SK-N-SH (cell line): Measurements from ENCODE around the gene PLXNA4. TPM values are rescaled to one million over a fixed set of nuclear protein-coding genes. Genes with fewer than 3 reads are reported as not detected.

Experiments
- CTCF ChIA-PET: fragments of 300-600, 350-600 bp; formaldehyde crosslinking; extraction: SDS; loops from one replicate; lab custom pipeline; 2021; lab: Yijun Ruan, JAX
- POLR2A ChIA-PET: fragments of 350-600 bp; sonication (Branson Sonifier 250); formaldehyde crosslinking; extraction: SDS; loops from one replicate; lab custom pipeline; 2020; ENCODE audit warnings: antibody characterized with exemption, inconsistent platforms; lab: Yijun Ruan, JAX
- DNase-seq: peaks from one replicate; pipeline ENCODE4 v3.0.0; 2012
- H2AFZ ChIP-seq: fragments of 200-600 bp; sonication (generic); 2 replicates; pipeline ENCODE4 v1.8.1; 2016; ENCODE audit warnings: antibody characterized with exemption, mild to moderate bottlenecking, low read depth
- H3F3A ChIP-seq: fragments of 200-600 bp; sonication (generic); replicated peaks from 2 replicates; pipeline ENCODE3; 2016; ENCODE audit warnings: antibody characterized with exemption, mild to moderate bottlenecking; ENCODE audit not compliant: insufficient read depth
- H3K27ac ChIP-seq, 2 experiments: fragments of 200-500 bp in 1 of 2; fragments of 200-600 bp in 1 of 2; sonication (Bioruptor generic) in 1 of 2; sonication (generic), shearing (Covaris generic) in 1 of 2; 2 replicates each; pipeline versions ENCODE4 v1.5.1 to v1.6.1; 2014 to 2016; ENCODE audit warnings: low read depth in 2 of 2, inconsistent platforms in 1 of 2, low read length in 1 of 2, mild to moderate bottlenecking in 1 of 2, mixed read lengths in 1 of 2
- H3K27me3 ChIP-seq: fragments of 200-600 bp; sonication (generic), shearing (Covaris generic); 2 replicates; pipeline ENCODE4 v1.6.1; 2016; ENCODE audit warnings: mixed run types; ENCODE audit not compliant: insufficient read depth
- H3K36me3 ChIP-seq, 2 experiments: fragments of 200-500 bp in 1 of 2; fragments of 200-600 bp in 1 of 2; sonication (Bioruptor generic) in 1 of 2; sonication (generic) in 1 of 2; replicated peaks in 1 of 2; 2 replicates each; pipeline versions ENCODE3 to v1.5.1; 2014 to 2016; ENCODE audit warnings: low read length in 1 of 2, mild to moderate bottlenecking in 1 of 2; ENCODE audit not compliant: insufficient read depth in 2 of 2, control insufficient read depth in 1 of 2
- H3K4me1 ChIP-seq, 2 experiments: fragments of 200-500 bp in 1 of 2; fragments of 200-600 bp in 1 of 2; sonication (Bioruptor generic) in 1 of 2; sonication (generic), shearing (Covaris generic) in 1 of 2; 2 replicates each; pipeline versions ENCODE4 v1.5.1 to v1.6.1; 2014 to 2016; ENCODE audit warnings: low read depth in 1 of 2, low read length in 1 of 2, mixed run types in 1 of 2; ENCODE audit not compliant: insufficient read depth in 2 of 2, control insufficient read depth in 1 of 2
- H3K4me2 ChIP-seq: fragments of 200-600 bp; sonication (generic), shearing (Covaris generic); 2 replicates; pipeline ENCODE4 v1.6.1; 2017; ENCODE audit warnings: mixed run types
- H3K4me3 ChIP-seq, 2 experiments: fragments of 200-500 bp in 1 of 2; fragments of 200-600 bp in 1 of 2; sonication (Bioruptor generic) in 1 of 2; sonication (generic), shearing (Covaris generic) in 1 of 2; 2 replicates each; pipeline versions ENCODE4 v1.5.1 to v1.8.1; 2014 to 2016; ENCODE audit warnings: low read depth in 2 of 2, inconsistent platforms in 1 of 2, low read length in 1 of 2, mild to moderate bottlenecking in 1 of 2, mixed read lengths in 1 of 2, moderate library complexity in 1 of 2
- H3K79me2 ChIP-seq: fragments of 200-600 bp; sonication (generic); 2 replicates; pipeline ENCODE4 v1.8.1; 2017; ENCODE audit warnings: mild to moderate bottlenecking; ENCODE audit not compliant: insufficient read depth
- H3K9ac ChIP-seq: fragments of 200-600 bp; sonication (generic); 2 replicates; pipeline ENCODE4 v1.6.1; 2017; ENCODE audit warnings: mixed run types
- H3K9me2 ChIP-seq: fragments of 200-600 bp; sonication (generic); 2 replicates; pipeline ENCODE4 v1.6.1; 2017; ENCODE audit warnings: mixed run types
- H3K9me3 ChIP-seq: fragments of 200-600 bp; sonication (generic); 2 replicates; pipeline ENCODE4 v1.6.1; 2017; ENCODE audit warnings: mixed run types, mild to moderate bottlenecking, moderate library complexity
- H4K20me1 ChIP-seq: fragments of 200-600 bp; sonication (generic); 2 replicates; pipeline ENCODE4 v1.6.1; 2017; ENCODE audit warnings: mild to moderate bottlenecking, mixed run types; ENCODE audit not compliant: insufficient read depth
- FOSL2 ChIP-seq: IDR thresholded peaks from 2 replicates; pipeline ENCODE4 v1.4.0; 2012; ENCODE audit warnings: low read depth, mild to moderate bottlenecking, moderate library complexity, borderline replicate concordance
- GABPA ChIP-seq: IDR thresholded peaks from 2 replicates; pipeline ENCODE4 v1.4.0; 2012; ENCODE audit warnings: low read depth, mild to moderate bottlenecking
- IRF3 ChIP-seq: fragments of 150-350 bp; IDR thresholded peaks from 2 replicates; pipeline ENCODE4 v1.6.1; 2016; ENCODE audit warnings: mild to moderate bottlenecking, low read depth, low read length
- JUND ChIP-seq: IDR thresholded peaks from 2 replicates; pipeline ENCODE4 v1.4.0; 2012
- NRF1 ChIP-seq: IDR thresholded peaks from 2 replicates; pipeline ENCODE4 v1.6.1; 2012; ENCODE audit warnings: low read depth, mild to moderate bottlenecking, low read length
- POLR2AphosphoS5 ChIP-seq: IDR thresholded peaks from 2 replicates; pipeline ENCODE4 v1.6.1; 2012; ENCODE audit warnings: low read depth, low read length
- RCOR1 ChIP-seq: fragments of 150-350 bp; IDR thresholded peaks from 2 replicates; pipeline ENCODE4 v1.6.1; 2017; ENCODE audit warnings: antibody characterized with exemption, low read length
- RFX5 ChIP-seq: IDR thresholded peaks from 2 replicates; pipeline ENCODE4 v1.6.1; 2012; ENCODE audit warnings: mild to moderate bottlenecking, improper control_type of control experiment, low read length
- RXRA ChIP-seq: IDR thresholded peaks from 2 replicates; pipeline ENCODE4 v1.4.0; 2012; ENCODE audit warnings: low read depth, mild to moderate bottlenecking, borderline replicate concordance
- SMC3 ChIP-seq: IDR thresholded peaks from 2 replicates; pipeline ENCODE4 v1.6.1; 2012; ENCODE audit warnings: low read depth, low read length, improper control_type of control experiment
- TCF12 ChIP-seq: IDR thresholded peaks from 2 replicates; pipeline ENCODE4 v1.4.0; 2012
- TEAD4 ChIP-seq: IDR thresholded peaks from 2 replicates; pipeline ENCODE4 v1.4.0; 2012; ENCODE audit warnings: mild to moderate bottlenecking, borderline replicate concordance; ENCODE audit not compliant: insufficient read depth
- USF1 ChIP-seq: IDR thresholded peaks from 2 replicates; pipeline ENCODE4 v1.4.0; 2012; ENCODE audit warnings: low read depth, borderline replicate concordance
- WGBS: methylation state at CpG from one replicate; pipeline ENCODE4 v1.1.6; 2017; ENCODE audit warnings: low lambda C conversion rate; 5-methylcytosine and 5-hydroxymethylcytosine counted together
- polyA plus RNA-seq, 3 experiments: library from polyadenylated mRNA; depleted of rRNA; stranded (reverse); fragments of >200 nt; gene quantifications; 2 replicates each; pipeline ENCODE4 v1.2.3, GENCODE V29; 2012
- TF ChIP-seq, protein P1 (sequence below): IDR thresholded peaks from 2 replicates; pipeline ENCODE4; 2012
- TF ChIP-seq, protein P2 (sequence below): fragments of 200-600 bp; sonication (generic); IDR thresholded peaks from 2 replicates; pipeline ENCODE4 v1.6.1; 2017; ENCODE audit warnings: antibody characterized with exemption, mild to moderate bottlenecking, moderate library complexity

PLXNA4 gene
- polyA plus RNA-seq, 1 of the 3 experiments (the other 2 are of a cell fraction), result 2.4 TPM

DNA sequence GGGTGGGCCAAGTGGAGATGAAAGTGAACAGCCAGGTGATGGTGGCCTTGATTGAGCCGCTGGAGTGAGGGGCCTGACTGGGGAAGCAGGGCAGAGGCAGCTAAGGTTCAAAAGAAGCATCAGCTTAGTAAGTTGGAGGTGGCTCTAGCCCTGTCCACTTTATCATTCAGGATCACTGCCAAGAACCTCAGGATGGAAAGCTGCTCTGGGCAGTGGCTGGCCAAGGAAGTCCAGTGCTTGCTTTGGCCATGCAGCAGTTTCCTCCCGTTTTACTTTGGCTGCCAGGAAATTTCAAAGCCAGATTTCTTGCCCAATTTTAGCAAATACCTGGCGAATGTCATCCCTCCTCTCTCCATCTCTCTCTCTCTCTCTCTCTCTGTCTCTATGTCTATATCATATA is 384.9 kb downstream of the PLXNA4 start:
- H3K9me3 ChIP-seq, result peaks cover 10% of the 10 kb centered on the region
- H3K4me1 ChIP-seq, result peaks cover 0 to 3% of the 10 kb centered on the region in 2 experiments; a peak in 1 of 4 replicates
- ChIA-PET CTCF (interaction anchor here (1.6 kb wide), 1 partner anchor 13 kb away, joined by 5 read pairs; no protein-coding TSS in a partner anchor), POLR2A (no interaction called here)
- no peak overlapping the region for H3K27ac ChIP-seq
- H3F3A ChIP-seq, result peaks cover 3% of the 10 kb centered on the region
- 68% methylated on average over 3 of the region's 3 CpGs for WGBS
- no peak overlapping the region for H3K4me2 ChIP-seq
- no peak overlapping the region for H2AFZ ChIP-seq
- DNase-seq, result no peak
- H3K79me2 ChIP-seq, result no peaks in the 10 kb centered on the region
- peaks cover 0 to 36% of the 10 kb centered on the region in 2 experiments for H3K36me3 ChIP-seq
- H4K20me1 ChIP-seq, result no peaks in the 10 kb centered on the region
- H3K27me3 ChIP-seq, result no peaks in the 10 kb centered on the region
- TF ChIP-seq POLR2AphosphoS5 (no peak), TEAD4 (no peak), RCOR1 (no peak), SMC3 (no peak), TCF12 (no peak), IRF3 (no peak), JUND (no peak), USF1 (no peak), NRF1 (no peak), RXRA (no peak), RFX5 (no peak), FOSL2 (no peak), GABPA (no peak)
- TF ChIP-seq, protein P1, sequence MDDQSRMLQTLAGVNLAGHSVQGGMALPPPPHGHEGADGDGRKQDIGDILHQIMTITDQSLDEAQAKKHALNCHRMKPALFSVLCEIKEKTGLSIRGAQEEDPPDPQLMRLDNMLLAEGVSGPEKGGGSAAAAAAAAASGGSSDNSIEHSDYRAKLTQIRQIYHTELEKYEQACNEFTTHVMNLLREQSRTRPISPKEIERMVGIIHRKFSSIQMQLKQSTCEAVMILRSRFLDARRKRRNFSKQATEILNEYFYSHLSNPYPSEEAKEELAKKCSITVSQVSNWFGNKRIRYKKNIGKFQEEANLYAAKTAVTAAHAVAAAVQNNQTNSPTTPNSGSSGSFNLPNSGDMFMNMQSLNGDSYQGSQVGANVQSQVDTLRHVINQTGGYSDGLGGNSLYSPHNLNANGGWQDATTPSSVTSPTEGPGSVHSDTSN, result no peak
- TF ChIP-seq, protein P2, sequence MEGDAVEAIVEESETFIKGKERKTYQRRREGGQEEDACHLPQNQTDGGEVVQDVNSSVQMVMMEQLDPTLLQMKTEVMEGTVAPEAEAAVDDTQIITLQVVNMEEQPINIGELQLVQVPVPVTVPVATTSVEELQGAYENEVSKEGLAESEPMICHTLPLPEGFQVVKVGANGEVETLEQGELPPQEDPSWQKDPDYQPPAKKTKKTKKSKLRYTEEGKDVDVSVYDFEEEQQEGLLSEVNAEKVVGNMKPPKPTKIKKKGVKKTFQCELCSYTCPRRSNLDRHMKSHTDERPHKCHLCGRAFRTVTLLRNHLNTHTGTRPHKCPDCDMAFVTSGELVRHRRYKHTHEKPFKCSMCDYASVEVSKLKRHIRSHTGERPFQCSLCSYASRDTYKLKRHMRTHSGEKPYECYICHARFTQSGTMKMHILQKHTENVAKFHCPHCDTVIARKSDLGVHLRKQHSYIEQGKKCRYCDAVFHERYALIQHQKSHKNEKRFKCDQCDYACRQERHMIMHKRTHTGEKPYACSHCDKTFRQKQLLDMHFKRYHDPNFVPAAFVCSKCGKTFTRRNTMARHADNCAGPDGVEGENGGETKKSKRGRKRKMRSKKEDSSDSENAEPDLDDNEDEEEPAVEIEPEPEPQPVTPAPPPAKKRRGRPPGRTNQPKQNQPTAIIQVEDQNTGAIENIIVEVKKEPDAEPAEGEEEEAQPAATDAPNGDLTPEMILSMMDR, result no peak
- H3K4me3 ChIP-seq, result no peak overlapping the region
- no peak overlapping the region for H3K9ac ChIP-seq
- no peaks in the 10 kb centered on the region for H3K9me2 ChIP-seq
